Chondrocyte (in vitro differentiated cells): Measurements from ENCODE around the gene LDB3. TPM values are rescaled to one million over a fixed set of nuclear protein-coding genes. Genes with fewer than 3 reads are reported as not detected.

Source experiments
- DNase-seq: peaks from one replicate; pipeline ENCODE4 v3.0.0; 2021; ENCODE audit warnings: mixed read lengths, low spot score
- H3K27ac Mint-ChIP-seq: one replicate; pipeline ENCODE4 v1.8.0; 2021; ENCODE audit warnings: mild to moderate bottlenecking, moderate library complexity, mixed read lengths; ENCODE audit not compliant: unreplicated experiment
- H3K27me3 Mint-ChIP-seq: 2 replicates; pipeline ENCODE4 v1.8.0; 2021; ENCODE audit warnings: low read depth, mixed read lengths
- H3K36me3 Mint-ChIP-seq: 2 replicates; pipeline ENCODE4 v1.8.0; 2021; ENCODE audit warnings: low read depth, mixed read lengths
- H3K4me1 Mint-ChIP-seq: 2 replicates; pipeline ENCODE4 v1.8.0; 2021; ENCODE audit warnings: low read depth, mild to moderate bottlenecking, mixed read lengths
- H3K4me3 Mint-ChIP-seq: one replicate; pipeline ENCODE4 v1.8.0; 2021; ENCODE audit warnings: mild to moderate bottlenecking, moderate library complexity, mixed read lengths; ENCODE audit not compliant: unreplicated experiment
- H3K9me3 Mint-ChIP-seq: 2 replicates; pipeline ENCODE4 v1.8.0; 2021; ENCODE audit warnings: low read depth, mixed read lengths
- CTCF ChIP-seq: fragments of 200-600 bp; sonication (generic); IDR thresholded peaks from 2 replicates; pipeline ENCODE4 v1.5.0; 2021; ENCODE audit warnings: antibody characterized with exemption, mild to moderate bottlenecking, moderate library complexity
- total RNA-seq: library from RNA; stranded (reverse); gene quantifications from 3 replicates; pipeline ENCODE4 v1.2.1, GENCODE V29; 2021

The LDB3 gene
- total RNA-seq, 1 donor from 2014 or later, result 21.5 TPM

- H3K9me3 Mint-ChIP-seq, result no peaks in the 10 kb centered on the region
- H3K36me3 Mint-ChIP-seq, result no peaks in the 10 kb centered on the region
- no peak overlapping the region for H3K4me3 Mint-ChIP-seq
Measured at GRCh38 chr10:86742230-86742629, 73.9 kb downstream of the LDB3 start.

GRCh38 chr10:86744067-86744725, 75.9 kb downstream of the LDB3 start:
- H3K9me3 Mint-ChIP-seq, result no peaks in the 10 kb centered on the region
- no peak for TF ChIP-seq CTCF
- no peak overlapping the region for H3K4me3 Mint-ChIP-seq
- H3K4me1 Mint-ChIP-seq, result peaks cover 17% of the 10 kb centered on the region
- no peaks in the 10 kb centered on the region for H3K36me3 Mint-ChIP-seq
- no peaks in the 10 kb centered on the region for H3K27me3 Mint-ChIP-seq
- DNase-seq, result no peak
- peak overlapping the region; percentile 27 for H3K27ac Mint-ChIP-seq

More at GRCh38 chr10:86742230-86742629, 73.9 kb downstream of the LDB3 start:
- H3K27me3 Mint-ChIP-seq, result no peaks in the 10 kb centered on the region
- DNase-seq, result no peak
- H3K4me1 Mint-ChIP-seq, result peaks cover 12% of the 10 kb centered on the region
- no peak for TF ChIP-seq CTCF
- H3K27ac Mint-ChIP-seq, result no peak overlapping the region

GRCh38 chr10:86747796-86748581, 79.7 kb downstream of the LDB3 start:
- Mint-ChIP-seq H3K27ac (no peak overlapping the region), H3K4me1 (peaks cover 21% of the 10 kb centered on the region), H3K36me3 (no peaks in the 10 kb centered on the region), H3K27me3 (no peaks in the 10 kb centered on the region), H3K9me3 (no peaks in the 10 kb centered on the region), H3K4me3 (no peak overlapping the region)
- no peak for DNase-seq
- TF ChIP-seq CTCF, result no peak

- H3K9me3 Mint-ChIP-seq, result no peaks in the 10 kb centered on the region
- no peak for TF ChIP-seq CTCF
- H3K36me3 Mint-ChIP-seq, result no peaks in the 10 kb centered on the region
- DNase-seq, result no peak
- H3K4me3 Mint-ChIP-seq, result no peak overlapping the region
- no peaks in the 10 kb centered on the region for H3K27me3 Mint-ChIP-seq
- no peak overlapping the region for H3K27ac Mint-ChIP-seq
- H3K4me1 Mint-ChIP-seq, result peaks cover 23% of the 10 kb centered on the region
Measured at GRCh38 chr10:86749854-86750253, 81.5 kb downstream of the LDB3 start.

GRCh38 chr10:86751477-86751876, 83.2 kb downstream of the LDB3 start:
- Mint-ChIP-seq H3K36me3 (no peaks in the 10 kb centered on the region), H3K27ac (no peak overlapping the region), H3K4me1 (peaks cover 29% of the 10 kb centered on the region), H3K9me3 (no peaks in the 10 kb centered on the region), H3K4me3 (no peak overlapping the region), H3K27me3 (no peaks in the 10 kb centered on the region)
- TF ChIP-seq CTCF, result no peak
- no peak for DNase-seq
